Measurements from ENCODE around the gene NR3C1.

Gene NR3C1

GRCh38 chr5:143234162-143234842 lies 169.2 kb downstream of the NR3C1 start:
- DNase-seq (ENCODE audit: low read depth): no peak

GRCh38 chr5:143233031-143233430 lies 170.5 kb downstream of the NR3C1 start:
- peak; percentile 26 for DNase-seq (ENCODE audit: low read depth)

GRCh38 chr5:143231973-143232812 lies 171.3 kb downstream of the NR3C1 start:
- no peak for DNase-seq (ENCODE audit: low read depth)

GRCh38 chr5:143231416-143231815 lies 172.1 kb downstream of the NR3C1 start:
- no peak for DNase-seq (ENCODE audit: low read depth)

GRCh38 chr5:143230676-143230996 lies 172.8 kb downstream of the NR3C1 start:
- no peak for DNase-seq (ENCODE audit: low read depth)

- DNase-seq (ENCODE audit: low read depth): no peak
Observed at GRCh38 chr5:143229896-143230675, 173.4 kb downstream of the NR3C1 start.

GRCh38 chr5:143229426-143229895 lies 174.0 kb downstream of the NR3C1 start:
- DNase-seq (ENCODE audit: low read depth): no peak

- DNase-seq (ENCODE audit: low read depth): no peak
Observed at GRCh38 chr5:143228597-143229293, 174.7 kb downstream of the NR3C1 start.

Data from ELR (cell line).